Iris pigment epithelial cell (primary cell): ENCODE data around the gene SPINK5.
A peak's percentile ranks its signal among the peaks of the same experiment; 100 is the strongest.

Source experiments
- DNase-seq: peaks from one replicate; pipeline ENCODE4 v3.0.0-alpha.2; 2011; ENCODE audit warnings: low read depth

SPINK5 gene

GRCh38 chr5:148177207-148177606, 113.4 kb downstream of the SPINK5 start:
- no peak for DNase-seq

- peak; percentile 67 for DNase-seq
Observed at GRCh38 chr5:148179234-148179824, 115.5 kb downstream of the SPINK5 start.

GRCh38 chr5:148186248-148187003, 122.6 kb downstream of the SPINK5 start:
- peak; percentile 89 for DNase-seq
